ENCODE results near the gene SART1.

- TF ChIP-seq EZH2 (IDR thresholded peaks at IDR 0.05; ENCODE audit: borderline replicate concordance, low read length) = no peak
- no peak for TF ChIP-seq CTCF (IDR thresholded peaks at IDR 0.05; ENCODE audit: low read length)
These were observed 17.3 kb upstream of the SART1 start for GRCh38 chr11:65944191-65944590.

Data from OCI-LY1 (cell line).